GM18520 (cell line): Measurements from ENCODE around the gene DDC.
"Not testable (repeated sequence)": the region's sequence is repeated elsewhere in the genome, so short reads cannot be mapped to it uniquely, and the experiment has no call there.

Experiments
- ATAC-seq: cut with Tn5 transposase; IDR thresholded peaks from one replicate; pipeline ENCODE4 v1.9.1; 2021; ENCODE audit not compliant: unreplicated experiment

DDC gene

DNA sequence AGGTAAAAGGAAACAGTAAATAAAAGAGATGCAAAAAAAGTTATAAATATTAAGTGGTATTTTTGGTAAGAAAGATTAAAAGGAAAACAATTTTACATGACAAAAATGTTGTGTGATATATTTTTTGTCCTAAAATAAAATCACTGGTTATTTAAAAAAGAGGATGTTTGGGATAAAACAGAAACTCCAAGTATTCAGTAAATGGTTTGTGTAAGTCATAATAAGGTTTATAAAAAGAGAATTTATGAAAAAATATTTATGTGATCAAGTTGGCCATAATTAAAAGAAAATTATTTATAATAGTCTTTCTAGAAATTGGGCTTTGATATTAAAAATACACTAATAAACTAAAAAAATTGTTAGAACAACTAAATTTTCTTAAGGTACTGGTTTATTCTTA lies 76.8 kb downstream of the DDC start:
- ATAC-seq: no peak

DNA sequence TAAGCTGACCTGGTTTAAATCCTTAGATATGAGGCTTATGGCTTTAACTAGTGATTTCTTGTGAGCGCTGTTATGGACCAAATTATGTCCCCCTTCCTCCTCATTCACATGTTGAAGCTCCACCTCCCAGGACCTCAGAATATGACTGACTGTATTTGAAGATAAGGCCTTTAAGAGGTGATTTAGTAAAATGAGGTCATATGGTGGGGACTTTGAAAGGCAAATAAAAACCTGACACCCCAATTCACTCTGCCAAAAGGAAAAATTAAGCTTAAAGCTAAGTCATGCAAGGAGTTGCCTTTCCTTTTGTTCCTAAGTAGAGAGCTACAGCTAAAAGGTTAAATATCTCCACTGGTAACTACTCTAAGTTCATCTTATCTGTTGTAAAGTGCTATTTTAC lies 78.7 kb downstream of the DDC start:
- no peak for ATAC-seq

DNA sequence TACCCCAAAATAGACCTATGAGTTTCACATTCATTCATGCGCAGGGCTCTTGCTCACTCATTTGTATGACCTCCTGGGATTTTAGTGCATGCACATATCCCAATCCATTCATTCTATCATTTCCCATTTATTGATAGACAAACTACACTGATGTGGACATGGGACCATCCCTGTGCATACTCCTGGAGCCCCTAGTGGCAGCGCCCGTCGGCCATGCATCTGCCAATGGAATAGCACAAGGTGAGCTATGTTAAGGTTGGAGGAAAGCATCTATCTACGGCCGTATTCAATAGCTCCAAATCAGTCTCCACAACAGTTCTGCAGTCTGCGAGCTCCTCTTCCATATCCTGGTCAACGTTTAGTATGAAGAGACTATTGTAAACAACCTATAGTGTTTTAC lies 83.3 kb downstream of the DDC start:
- ATAC-seq: no peak

DNA sequence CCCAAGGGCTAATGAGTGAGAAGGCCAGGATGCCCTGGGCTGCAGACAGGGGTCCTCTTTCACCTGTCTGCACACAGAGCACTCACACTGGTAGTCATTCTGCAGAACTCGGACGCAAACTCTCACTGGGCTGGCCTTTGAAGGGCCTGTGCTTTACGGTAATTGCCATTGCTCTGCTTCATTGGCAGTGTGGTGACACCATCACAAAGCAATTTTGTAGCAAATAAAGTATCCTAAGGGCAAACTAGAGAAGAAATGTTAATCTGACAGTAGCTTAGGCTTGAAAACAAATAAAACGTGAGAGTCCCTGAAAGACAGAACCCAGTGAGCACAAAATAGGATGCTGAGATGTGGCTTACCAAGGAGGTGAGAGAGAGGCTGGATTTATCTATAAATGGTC lies 84.4 kb downstream of the DDC start:
- ATAC-seq: no peak

DNA sequence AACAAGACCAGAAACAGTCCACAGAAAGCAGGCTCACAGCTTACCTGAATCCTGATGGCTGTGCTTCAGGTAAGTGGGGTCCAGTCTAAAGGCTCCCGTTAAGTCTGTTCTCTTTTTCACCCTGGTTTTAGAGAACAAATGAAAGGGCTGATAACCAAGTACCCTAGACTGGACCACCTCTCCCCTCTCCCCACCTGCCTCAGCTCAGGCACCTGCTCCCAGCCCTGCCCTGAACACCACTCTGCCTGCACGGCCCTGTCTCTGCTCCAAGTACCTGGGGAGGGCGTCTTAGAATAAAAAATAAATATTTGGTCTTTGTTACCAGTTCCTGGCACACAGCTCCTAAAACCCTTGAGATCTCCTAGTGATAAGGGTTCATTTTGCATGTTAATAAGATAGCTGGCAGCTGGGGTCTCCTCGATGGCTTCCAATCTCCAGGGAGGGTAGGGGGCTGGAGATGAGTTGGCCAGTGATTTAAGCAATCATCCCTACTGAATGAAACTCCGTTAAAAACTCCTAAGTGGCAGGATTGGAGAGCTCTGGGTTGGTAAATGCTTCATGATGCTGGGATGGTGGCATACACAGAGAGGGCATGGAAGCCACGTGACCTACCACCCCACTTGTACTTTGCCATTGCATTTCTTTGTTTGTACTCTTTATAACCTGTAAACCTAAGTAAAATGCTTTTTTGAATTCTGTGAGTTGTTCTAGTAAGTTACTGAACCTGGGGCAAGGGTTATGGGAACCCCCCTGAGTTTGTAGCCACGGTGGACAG lies 85.3 kb downstream of the DDC start:
- ATAC-seq: no peak

DNA sequence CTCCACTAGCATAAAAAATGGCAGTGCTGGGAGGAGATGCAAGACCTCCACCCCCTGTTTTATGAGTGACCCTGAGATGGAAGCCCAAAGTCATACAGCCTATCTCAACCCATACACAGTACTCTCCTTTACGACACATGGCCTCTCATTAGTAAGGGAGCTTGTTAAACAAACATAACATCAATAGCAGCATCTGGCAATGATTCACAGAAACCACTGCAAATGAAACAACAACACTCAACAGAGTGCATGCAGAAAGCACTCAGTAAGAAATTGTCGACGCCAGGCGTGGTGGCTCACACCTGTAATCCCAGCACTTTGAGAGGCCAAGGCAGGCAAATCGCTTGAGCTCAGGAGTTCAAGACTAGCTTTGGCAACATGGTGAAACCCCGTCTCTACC lies 87.6 kb downstream of the DDC start:
- ATAC-seq: no peak

DNA sequence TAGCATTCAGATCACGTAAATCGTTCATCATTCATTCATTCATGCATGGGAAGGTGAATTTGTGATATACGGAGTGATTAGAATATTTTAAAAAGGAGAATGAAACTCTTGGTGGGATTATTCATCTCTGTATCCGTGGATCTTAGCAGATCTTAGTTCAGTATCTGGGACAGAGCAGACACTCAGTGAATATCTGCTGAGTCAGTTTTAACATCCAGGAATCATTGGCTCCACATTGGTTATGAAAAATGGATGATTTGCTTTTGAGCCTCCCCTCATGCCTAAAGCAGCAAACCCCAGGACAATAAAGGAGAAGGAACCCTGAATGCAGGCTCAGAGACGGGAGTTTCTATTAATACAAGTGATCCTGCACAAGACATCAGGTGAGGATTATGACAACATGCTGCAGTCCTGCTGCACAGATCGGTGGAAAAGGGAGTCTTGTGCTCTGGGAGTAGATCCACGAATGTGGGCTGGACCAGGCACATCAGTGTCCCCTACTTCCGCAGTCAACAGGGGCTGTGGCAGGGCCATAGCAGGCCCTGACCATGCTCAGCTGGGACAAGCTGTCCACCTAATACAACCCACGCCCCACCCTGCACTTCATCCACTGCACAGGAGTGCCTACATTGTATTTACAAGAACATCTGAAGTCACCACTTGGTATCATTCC lies 88.1 kb downstream of the DDC start:
- ATAC-seq: no peak

DNA sequence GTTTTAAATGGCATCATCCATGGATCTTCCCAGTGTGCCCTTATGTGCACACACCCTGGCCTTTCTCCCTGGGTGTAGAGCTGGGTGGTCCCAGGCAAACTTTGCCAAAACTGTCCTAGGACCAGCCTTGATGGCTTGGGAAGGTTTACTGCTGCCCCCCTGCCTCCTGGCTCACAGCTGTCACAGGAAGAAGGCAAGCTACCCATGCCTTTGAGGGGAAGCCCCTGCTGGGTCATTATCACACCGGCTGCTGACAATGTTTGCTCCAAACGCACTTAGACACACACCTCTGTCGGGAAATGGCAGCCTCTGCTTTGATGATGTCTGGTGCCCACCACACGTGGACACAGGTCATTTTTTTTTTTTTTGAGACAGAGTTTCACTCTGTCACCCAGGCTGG lies 89.9 kb downstream of the DDC start:
- ATAC-seq: peak; percentile 63

DNA sequence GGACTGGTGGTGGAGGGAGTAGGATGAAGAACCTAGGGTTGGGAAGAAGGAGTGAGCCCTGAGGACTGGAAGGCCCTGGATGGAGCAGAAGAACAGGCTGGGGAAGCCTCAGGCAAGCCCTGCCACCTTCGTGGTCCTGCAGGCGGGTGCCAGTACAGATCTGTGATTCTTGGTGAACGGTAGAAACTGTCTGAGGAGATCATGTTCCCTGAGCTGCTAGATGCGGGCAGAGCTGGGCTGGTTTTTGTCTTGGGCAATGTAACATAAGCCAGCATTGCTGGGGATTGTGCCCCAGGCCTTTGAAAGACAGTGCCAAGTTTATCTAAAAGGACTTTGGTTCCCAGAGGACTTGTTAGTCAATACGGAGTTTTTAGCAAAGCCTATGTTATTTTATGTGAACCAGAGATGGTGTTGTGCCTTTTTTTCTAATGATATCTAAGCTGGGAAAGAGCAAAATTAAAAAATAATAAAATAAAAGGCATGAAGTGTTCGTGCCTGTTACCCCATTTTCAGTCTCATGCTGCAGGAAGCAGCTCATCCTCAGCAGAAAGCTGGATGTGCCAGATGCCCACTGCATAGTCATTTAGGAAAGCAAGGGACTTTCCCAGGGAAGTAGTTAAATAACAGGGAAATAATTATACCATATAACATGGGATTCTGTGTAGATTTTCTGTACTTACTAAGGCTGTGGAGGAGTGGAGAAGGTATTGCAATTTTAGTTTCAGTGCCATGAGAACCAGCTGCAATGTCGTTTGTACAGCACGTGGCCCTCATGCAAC lies 90.6 kb downstream of the DDC start:
- no peak for ATAC-seq

DNA sequence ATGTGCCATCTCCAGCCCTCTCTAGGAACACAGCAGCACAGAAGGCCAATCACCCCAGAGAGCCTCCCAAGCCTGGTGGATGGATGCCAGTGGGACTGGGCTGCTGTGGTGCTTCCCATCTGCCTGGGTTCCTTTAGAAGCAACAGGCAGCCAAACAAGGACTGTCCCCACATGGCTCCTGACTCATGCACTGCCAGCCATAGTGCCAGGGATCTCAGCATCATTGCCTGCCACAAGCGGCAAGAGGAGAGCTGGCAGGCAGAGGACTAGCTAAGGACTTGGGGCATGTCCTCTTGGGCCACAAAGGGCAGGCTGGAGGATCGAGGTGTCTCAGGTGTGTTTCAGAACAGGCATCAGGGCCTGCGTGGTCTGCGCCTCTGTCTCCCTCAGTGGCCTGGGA lies 91.7 kb downstream of the DDC start:
- ATAC-seq: no peak

DNA sequence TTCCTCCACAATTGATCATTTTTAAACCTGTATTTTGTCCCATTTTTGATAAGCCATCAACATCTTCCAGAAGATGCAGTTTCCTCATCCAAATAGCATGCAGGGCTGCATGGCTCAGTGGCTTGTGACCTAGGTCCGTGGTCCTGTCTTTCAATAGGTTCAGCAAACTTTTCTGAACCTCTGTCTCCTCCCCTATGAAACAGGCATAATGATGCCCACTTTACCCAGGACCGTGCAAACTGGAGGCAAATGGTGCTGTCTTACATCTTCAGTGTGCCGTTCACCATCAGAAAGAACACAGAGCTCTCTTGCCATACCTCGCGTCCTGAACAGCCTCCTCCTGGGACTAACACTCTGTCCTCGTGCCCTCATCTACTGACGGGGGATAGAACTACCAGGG lies 92.8 kb downstream of the DDC start:
- no peak for ATAC-seq

DNA sequence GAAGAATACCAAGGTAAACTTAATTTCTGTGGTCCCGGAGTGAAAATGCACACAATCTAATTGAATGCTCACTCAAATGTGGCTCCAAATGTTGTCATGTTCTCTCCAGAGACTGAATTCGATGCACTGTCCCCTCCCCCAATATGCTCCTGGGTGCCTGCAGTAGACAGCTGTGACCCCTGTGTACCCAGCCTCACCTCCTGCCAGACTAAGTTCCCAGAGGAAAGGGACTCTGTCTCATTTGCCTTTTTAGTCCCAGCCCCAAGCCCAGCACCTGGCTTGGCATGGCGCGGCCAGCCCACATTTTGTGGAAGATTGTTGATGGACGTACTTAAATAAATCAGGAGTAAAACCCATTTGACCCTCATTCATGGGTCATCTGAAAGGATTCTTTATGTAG lies 93.2 kb downstream of the DDC start:
- ATAC-seq: no peak

DNA sequence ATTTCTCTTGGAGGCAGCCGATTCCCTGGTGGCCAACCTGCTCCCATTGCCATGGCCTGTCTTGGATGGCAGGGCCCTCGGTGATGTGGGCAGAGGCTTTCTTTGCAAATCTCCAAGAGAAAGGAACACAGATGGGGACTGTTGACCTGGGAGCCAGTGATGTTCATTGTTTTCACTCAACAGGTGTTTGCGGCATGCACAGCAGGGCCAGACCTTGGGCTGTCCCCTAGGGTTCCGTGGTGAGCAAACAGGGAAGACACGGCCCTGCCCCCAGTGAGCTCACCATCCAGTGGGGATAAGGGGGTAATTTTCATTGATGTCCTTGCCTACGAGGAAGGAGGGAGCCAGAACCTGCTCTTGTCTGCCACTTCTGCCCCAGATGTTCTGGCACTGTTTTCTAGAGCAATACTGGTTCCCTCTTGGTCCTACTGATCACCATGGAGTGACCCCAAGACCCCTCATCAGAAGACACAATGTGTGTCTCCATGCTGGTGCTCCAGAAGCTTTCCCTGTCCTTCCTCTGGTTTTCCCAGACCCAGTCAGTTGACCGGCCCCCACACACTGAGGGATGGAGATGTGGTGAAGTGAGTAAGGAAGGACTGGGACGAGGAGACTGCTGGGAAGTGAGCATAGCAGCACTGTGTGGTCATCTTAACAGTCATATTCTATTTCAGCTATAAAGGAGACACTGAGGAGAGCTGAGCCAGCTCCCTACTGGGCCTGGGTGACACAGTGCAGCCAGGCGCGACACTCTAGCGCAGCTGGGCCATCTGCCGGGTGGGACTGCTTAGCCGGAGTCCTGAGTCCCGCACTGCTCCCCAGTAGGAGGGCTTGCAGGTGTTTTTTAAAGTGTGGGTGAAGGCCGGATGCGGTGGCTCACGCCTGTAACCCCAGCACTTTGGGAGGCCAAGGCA lies 94.7 kb downstream of the DDC start:
- ATAC-seq: no peak

DNA sequence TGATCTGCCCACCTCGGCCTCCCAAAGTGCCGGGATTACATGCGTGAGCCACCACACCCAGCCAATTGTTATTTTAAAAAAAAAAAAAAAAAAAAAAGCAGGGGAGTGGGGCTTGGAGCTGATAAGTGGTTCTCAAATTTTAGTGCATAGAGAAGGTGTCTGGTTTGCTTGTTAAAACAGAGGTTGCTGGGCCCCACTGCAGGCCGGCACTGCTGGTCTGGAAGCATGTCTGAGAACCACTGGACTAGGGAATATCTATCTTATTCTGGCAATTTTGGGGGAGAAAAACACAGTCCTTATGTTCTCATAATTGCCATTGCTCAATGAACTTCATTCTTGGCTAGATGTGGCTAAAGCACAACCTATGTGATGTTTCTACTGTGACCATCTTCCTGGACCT lies 96.0 kb downstream of the DDC start:
- ATAC-seq: no peak

DNA sequence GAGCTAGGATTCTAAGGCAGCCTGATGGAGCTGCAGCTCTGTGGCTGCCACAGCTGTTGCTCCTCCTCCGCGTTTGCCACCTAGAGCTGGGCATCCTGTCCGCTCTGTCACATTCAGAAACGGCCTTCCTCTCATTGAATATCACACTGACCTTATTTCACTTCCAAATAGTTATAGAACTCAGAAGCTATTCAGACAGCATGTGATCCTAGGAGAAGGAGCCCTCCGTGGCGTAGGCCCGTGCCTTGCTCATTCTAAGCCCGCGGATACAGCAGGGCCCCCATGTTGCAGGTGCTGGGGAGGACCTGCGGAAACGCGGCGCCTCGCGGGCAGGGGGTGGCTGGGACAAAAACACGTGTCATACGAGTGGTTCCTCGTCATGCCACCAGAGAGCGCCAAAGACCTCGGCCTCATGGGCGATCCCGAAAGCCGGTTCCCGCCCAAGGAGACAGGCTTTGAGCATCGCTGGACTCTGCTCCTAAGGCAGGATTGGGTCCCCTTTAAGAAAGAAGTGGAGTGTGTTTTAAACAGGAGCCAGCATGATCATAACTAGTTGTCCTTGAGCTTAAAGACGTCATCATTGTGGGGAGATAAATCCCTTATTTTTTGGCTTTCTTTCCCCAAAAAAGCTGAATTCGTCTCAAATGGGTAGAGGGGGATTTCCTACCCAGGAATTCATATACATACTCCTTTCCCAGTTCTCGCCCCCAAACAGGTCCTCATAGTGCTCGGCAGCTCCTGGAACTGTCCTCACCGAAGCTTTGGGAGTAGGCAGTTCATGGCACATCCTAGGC lies 97.2 kb downstream of the DDC start:
- ATAC-seq: peak; percentile 63

DNA sequence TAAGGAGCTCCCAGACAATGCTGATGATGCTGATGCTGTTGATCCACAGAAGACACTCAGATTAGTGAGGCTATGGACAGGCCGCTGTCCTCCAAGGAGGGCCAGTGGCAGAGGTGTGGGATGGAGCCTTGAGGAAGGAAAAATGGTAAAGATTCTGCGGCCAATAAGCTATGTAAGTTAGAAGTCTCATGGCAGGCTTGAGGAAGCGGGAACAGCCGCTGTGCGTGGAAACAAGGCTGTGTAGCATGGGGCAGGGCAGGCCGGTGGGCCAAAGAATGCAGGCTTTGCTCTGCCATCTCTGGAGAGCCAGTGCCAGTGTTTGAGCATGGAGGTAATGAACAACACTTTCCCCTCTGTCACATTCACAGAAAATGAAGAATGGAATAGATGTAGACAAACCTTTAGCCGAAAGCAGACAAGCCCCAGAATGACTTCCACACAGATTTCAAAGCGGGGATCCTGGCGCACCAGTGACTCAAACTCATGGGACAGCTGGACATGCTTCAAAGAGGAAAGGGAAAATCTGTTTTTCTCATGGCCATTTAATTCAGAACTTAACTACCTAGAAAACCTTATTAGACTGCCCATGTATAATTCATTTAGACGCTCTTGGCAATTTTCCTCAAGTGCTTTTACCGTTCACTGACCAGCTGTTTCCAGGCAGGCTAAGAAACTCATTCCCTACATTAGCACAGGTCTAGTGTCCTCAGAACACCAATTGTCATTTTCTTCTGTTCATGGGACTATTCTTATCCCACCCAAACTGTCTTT lies 98.2 kb downstream of the DDC start:
- ATAC-seq: no peak

DNA sequence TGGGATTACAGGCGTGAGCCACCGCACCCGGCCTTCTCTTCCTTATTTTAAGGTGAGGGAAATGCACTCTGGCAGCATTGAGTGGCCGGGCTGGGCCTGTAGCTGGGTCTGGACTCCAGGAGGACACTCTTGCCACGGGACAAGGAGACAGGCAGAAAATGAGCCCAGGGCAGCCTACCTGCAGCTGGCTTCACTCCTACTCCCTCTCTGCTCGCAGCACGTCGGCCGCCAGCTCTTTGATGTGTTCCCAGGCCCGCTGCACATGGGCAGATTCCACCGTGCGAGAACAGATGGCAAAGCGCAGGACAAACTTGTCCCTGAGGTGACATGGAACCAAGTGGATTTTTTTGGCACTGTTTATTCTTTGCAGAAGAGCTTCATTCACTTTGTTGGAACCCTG lies 102.2 kb downstream of the DDC start:
- no peak for ATAC-seq

DNA sequence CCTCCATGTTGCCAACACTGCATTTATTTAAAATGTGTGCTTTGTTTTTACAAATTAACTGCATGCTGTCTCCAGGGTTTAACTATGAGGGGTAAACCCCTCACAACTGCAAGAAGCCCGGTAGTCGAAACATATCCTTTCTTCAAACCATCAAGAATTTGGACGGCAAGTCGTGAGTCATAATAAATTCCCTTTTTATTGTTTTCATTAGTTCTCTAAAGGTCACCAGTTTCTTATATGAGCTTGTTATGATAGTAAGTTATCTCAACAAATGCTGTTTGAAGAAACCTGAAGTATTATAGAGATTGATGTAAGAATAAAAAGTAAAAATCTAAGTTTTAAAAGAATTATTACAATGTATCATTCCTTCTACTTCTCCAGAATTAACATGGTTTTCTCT lies 102.8 kb downstream of the DDC start:
- ATAC-seq: no peak

DNA sequence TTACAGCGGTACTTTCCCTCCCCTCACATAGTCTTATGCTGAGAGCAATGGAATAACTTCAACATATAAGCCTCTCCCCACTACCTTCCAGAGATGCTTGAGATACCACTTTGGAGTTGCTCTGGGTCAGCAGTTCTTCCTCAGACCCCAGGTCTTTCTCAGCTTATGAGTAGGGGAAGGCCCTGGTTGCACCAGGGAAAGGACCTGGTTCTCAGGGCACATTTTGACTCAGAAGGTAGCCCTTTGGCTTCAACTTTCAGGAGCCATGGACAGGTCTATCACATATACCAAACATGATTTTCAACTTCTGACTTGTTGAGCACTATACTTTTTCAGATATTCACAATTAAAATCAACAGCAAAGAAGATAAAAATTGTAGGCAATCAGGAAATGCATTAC lies 103.5 kb downstream of the DDC start:
- ATAC-seq: no peak

DNA sequence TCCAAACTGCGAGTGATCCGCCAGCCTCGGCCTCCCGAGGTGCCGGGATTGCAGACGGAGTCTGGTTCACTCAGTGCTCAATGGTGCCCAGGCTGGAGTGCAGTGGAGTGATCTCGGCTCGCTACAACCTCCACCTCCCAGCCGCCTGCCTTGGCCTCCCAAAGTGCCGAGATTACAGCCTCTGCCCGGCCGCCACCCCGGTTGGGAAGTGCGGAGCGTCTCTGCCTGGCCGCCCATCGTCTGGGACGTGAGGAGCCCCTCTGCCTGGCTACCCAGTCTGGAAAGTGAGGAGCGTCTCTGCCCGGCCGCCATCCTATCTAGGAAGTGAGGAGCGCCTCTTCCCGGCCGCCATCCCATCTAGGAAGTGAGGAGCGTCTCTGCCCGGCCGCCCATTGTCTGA lies 106.0 kb downstream of the DDC start:
- ATAC-seq: not testable (repeated sequence)
